ENCODE data around the gene EPS8L3. TPM values are rescaled to one million over a fixed set of nuclear protein-coding genes. Genes with fewer than 3 reads are reported as not detected.
"Not testable (repeated sequence)": the region's sequence is repeated elsewhere in the genome, so short reads cannot be mapped to it uniquely, and the experiment has no call there.

EPS8L3 gene
- total RNA-seq, 2 donors from 2014 or later, result 0.19 TPM; not detected in 1

- Histone ChIP-seq H3K9me3 (no peaks in the 10 kb centered on the region), H3K27ac (no peak overlapping the region), H3K4me3 (no peak overlapping the region), H3K4me1 (no peaks in the 10 kb centered on the region), H3K36me3 (no peaks in the 10 kb centered on the region), H3K27me3 (no peaks in the 10 kb centered on the region)
- DNase-seq (ENCODE audit: low spot score), result no peak
- no peak for TF ChIP-seq CTCF (IDR thresholded peaks at IDR 0.05)
These were observed 47.6 kb downstream of the EPS8L3 start for GRCh38 chr1:109716121-109716520.

- DNase-seq (ENCODE audit: low spot score), result no peak
- no peak for TF ChIP-seq CTCF (IDR thresholded peaks at IDR 0.05)
- Histone ChIP-seq H3K27me3 (no peaks in the 10 kb centered on the region), H3K4me3 (no peak overlapping the region), H3K9me3 (no peaks in the 10 kb centered on the region), H3K36me3 (no peaks in the 10 kb centered on the region), H3K27ac (no peak overlapping the region), H3K4me1 (no peaks in the 10 kb centered on the region)
These were observed 48.9 kb downstream of the EPS8L3 start for GRCh38 chr1:109714661-109715372.

DNA sequence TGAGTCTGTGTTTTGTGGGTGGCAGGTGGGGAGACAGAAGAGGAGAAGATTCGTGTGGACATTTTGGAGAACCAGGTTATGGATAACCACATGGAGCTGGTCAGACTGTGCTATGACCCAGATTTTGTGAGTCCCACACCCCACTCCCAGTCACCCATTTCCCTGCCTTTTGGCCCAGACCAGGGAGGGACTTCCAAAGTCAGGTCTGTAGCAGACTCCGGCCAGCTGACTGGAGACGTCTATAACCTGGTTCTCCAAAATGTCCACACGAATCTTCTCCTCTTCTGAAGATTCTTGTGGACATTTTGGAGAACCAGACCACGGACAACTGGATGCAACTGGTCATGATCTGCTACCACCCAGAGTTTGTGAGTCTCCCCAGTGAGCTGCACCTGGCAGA, 50.1 kb downstream of the EPS8L3 start:
- no peaks in the 10 kb centered on the region for H3K4me1 ChIP-seq
- peaks cover 0 to 9% of the 10 kb centered on the region in 2 donors for H3K9me3 ChIP-seq
- no peak overlapping the region for H3K4me3 ChIP-seq
- TF ChIP-seq CTCF (IDR thresholded peaks at IDR 0.05), result no peak
- no peak for DNase-seq (ENCODE audit: low spot score)
- no peaks in the 10 kb centered on the region for H3K36me3 ChIP-seq
- H3K27me3 ChIP-seq, result no peaks in the 10 kb centered on the region
- H3K27ac ChIP-seq, result no peak overlapping the region

GRCh38 chr1:109712321-109712864, 51.3 kb downstream of the EPS8L3 start:
- H3K4me1 ChIP-seq, result no peaks in the 10 kb centered on the region
- DNase-seq (ENCODE audit: low spot score), result no peak
- no peaks in the 10 kb centered on the region for H3K27me3 ChIP-seq
- peak overlapping the region; percentile 22 to 25 for H3K4me3 ChIP-seq
- H3K9me3 ChIP-seq, result peaks cover 0 to 13% of the 10 kb centered on the region in 2 donors
- no peak for TF ChIP-seq CTCF (IDR thresholded peaks at IDR 0.05)
- peak overlapping the region in 1 of 2 donors; percentile 3 for H3K27ac ChIP-seq
- H3K36me3 ChIP-seq, result no peaks in the 10 kb centered on the region

DNA sequence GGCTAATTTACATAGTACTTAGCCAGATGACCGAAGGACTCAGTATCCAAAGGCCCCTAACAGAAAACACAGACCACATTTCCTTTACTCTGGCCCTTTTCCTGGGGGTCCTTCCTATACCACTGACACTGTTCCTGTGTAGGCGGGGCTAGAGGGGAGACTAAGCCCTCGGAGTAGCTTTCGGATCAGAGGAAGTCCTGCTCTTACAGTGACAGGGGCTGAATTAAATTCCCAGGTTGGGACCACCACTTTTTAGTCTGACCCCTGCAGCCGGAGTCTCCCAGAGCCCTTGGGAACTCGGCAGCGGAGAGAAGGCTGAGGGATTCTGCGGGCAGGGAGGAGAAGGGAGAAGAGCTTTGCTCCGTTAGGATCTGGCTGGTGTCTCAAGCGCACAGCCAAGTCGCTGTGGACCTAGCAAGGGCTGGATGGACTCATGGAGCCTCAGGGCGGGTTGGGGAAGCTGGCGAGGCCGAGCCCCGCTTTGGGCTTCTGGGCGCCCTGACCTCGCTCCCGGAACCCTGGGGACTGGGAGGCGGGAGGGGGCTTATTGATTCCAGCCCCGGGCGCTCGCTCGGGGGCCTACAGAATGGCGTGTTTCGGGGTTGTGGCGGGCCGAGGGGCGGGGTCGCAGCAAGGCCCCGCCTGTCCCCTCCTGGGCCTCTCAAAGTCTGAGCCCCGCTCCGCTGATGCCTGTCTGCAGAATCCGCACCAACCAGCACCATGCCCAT, 52.0 kb downstream of the EPS8L3 start, which contains the start of gene GSTM5:
GSTM5 (plus strand) TSS at position 659 of the 728 bp plus-strand sequence; CDS start at position 721, 62 bp downstream.
- Histone ChIP-seq H3K4me3 (peak within 1 kb of the TSS; percentile 22 to 25), H3K27ac (peak within 1 kb of the TSS in 1 of 2 donors; percentile 3), H3K9me3 (peaks cover 0 to 13% of the 10 kb centered on the region in 2 donors)
- not testable (repeated sequence) for DNase-seq (ENCODE audit: low spot score); H3K4me1 ChIP-seq; H3K27me3 ChIP-seq; H3K36me3 ChIP-seq

GRCh38 chr1:109709822-109710221, 53.9 kb downstream of the EPS8L3 start:
- H3K4me3 ChIP-seq; DNase-seq (ENCODE audit: low spot score); H3K4me1 ChIP-seq; H3K27ac ChIP-seq; H3K36me3 ChIP-seq; H3K27me3 ChIP-seq: not testable (repeated sequence)
- H3K9me3 ChIP-seq, result peaks cover 0 to 13% of the 10 kb centered on the region in 2 donors

DNA sequence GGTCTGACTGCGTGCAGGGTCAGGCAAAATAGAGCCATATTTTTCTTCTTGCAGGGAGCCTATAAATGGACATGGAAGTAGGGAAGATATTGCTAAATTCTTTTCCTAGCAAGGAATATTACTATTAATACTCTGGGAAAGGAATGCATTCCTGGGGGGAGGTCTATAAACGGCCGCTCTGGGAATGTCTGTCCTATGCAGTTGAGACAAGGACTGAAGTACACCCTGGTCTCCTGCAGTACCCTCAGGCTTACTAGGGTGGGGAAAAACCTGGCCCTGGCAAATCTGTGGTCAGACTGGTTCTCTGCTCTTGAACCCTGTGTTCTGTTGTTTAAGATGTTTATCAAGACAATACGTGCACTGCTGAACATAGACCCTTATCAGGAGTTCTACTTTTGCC, 54.8 kb downstream of the EPS8L3 start:
- H3K36me3 ChIP-seq; H3K4me1 ChIP-seq; DNase-seq (ENCODE audit: low spot score); H3K27me3 ChIP-seq; H3K27ac ChIP-seq; H3K4me3 ChIP-seq: not testable (repeated sequence)
- peaks cover 0 to 13% of the 10 kb centered on the region in 2 donors for H3K9me3 ChIP-seq

Measured in right atrium auricular region (tissue), 2 donors.